HEK293T (cell line): ENCODE results near the gene ATP5PD.

Experiments
- FOXA1 ChIP-seq: fragments of 450-650 bp; IDR thresholded peaks from 2 replicates; pipeline ENCODE4 v1.6.1; 2016; ENCODE audit warnings: mild to moderate bottlenecking
- SP1 ChIP-seq: fragments of 450-650 bp; IDR thresholded peaks from 2 replicates; pipeline ENCODE4 v1.6.1; 2017

DNA sequence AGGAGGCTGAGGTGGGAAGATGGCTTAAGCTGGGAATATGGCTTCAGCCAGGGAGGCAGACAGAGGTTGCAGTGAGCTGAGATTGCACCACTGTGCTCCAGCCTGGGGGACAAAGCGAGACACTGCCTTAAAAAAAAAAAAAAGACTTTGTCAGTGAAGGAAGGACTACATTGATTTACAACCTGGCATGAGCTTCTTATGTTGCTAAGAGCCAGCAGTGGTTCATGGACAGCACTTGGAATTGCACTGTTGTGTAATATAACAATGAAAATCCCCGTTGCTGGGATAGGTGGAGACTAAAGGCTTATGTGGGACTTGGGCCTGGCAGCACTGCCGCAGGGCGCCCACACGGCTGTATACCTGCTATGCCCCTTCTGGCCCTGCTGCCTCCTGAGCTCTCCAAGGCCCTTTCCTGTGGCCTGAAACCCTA lies 26.9 kb upstream of the ATP5PD start:
- TF ChIP-seq SP1, result no peak
- no peak for TF ChIP-seq FOXA1
